Adrenal gland (tissue), 12 donors: Measurements from ENCODE around the gene NRDC. TPM values are rescaled to one million over a fixed set of nuclear protein-coding genes. Genes with fewer than 3 reads are reported as not detected.

ENCODE experiments used
- DNase-seq, 7 donors: peaks; one replicate each; pipeline ENCODE4 v3.0.0-alpha.2; 2019 to 2020
- H3K27ac ChIP-seq, 5 donors: fragments of 200-600 bp; sonication (generic) in 4 of 5; 1 replicate in 3 of 5; 2 replicates in 2 of 5; pipeline versions ENCODE4 v1.5.1 to v1.8.0; 2016 to 2020; ENCODE audit warnings: mild to moderate bottlenecking in 1 of 5
- H3K27me3 ChIP-seq: fragments of 200-600 bp; 2 replicates; pipeline ENCODE4 v1.8.0; 2021
- H3K36me3 ChIP-seq, 2 donors: fragments of 200-600 bp; replicated peaks in 1 of 2; 1 replicate in 1 of 2; 2 replicates in 1 of 2; pipeline versions ENCODE4 v1.5.1 to v1.8.0; 2018 to 2022
- H3K4me1 ChIP-seq, 2 donors: fragments of 200-600 bp; replicated peaks in 1 of 2; 1 replicate in 1 of 2; 2 replicates in 1 of 2; pipeline versions ENCODE4 v1.5.1 to v1.8.0; 2018 to 2021
- H3K4me3 ChIP-seq, 4 donors: fragments of 200-600 bp; sonication (generic) in 3 of 4; one replicate each; pipeline ENCODE4 v1.5.1; 2016 to 2018
- H3K9me3 ChIP-seq, 3 donors: fragments of 200-600 bp; sonication (generic) in 1 of 3; replicated peaks in 1 of 3; 1 replicate in 2 of 3; 2 replicates in 1 of 3; pipeline versions ENCODE4 v1.5.1 to v1.8.0; 2016 to 2021
- CTCF ChIP-seq, 6 experiments: fragments of 450-650 bp in 4 of 6; fragments of 200-600 bp in 2 of 6; sonication (generic) in 1 of 6; IDR thresholded peaks; 1 replicate in 5 of 6; 2 replicates in 1 of 6; pipeline versions ENCODE4 v1.5.1 to v1.8.0; 2016 to 2021; ENCODE audit warnings: antibody characterized with exemption in 6 of 6, mild to moderate bottlenecking in 2 of 6, moderate library complexity in 1 of 6
- POLR2A ChIP-seq, 2 donors: fragments of 450-650 bp; IDR thresholded peaks; one replicate each; pipeline ENCODE4 v1.6.1; 2017; ENCODE audit warnings: antibody characterized with exemption in 2 of 2, mild to moderate bottlenecking in 2 of 2, moderate library complexity in 1 of 2
- WGBS, 4 donors: extraction: QIAGEN DNeasy Blood & Tissue Kit in 2 of 4; methylation state at CpG; one replicate each; pipeline versions ENCODE4 v1.1.5 to v1.1.7; 2013 to 2017; 5-methylcytosine and 5-hydroxymethylcytosine counted together
- intact Hi-C, 2 donors: fragments of 100-400 bp; cut with DNase I; formaldehyde crosslinking; loops; one replicate each; pipeline versions ENCODE4 v1.14.1 to v1.15.0; 2022 to 2023
- polyA plus RNA-seq, 3 donors: library from polyadenylated mRNA; stranded (reverse); fragments of 200-250 nt in 2 of 3; fragments of 350-450 nt in 1 of 3; fragmentation: Illumina TruSeq in 1 of 3; extraction: RNeasy Lipid Tissue Mini Kit (QIAGEN cat#74804) in 1 of 3; gene quantifications; one replicate each; pipeline ENCODE4 v1.2.3, GENCODE V29; 2013 to 2014
- total RNA-seq, 9 donors: library from RNA; depleted of rRNA in 4 of 9; stranded (reverse); fragments of >200 nt in 4 of 9; fragments of 120-200 nt in 1 of 9; fragmentation: NEBNext Ultra II Directional in 1 of 9; extraction: Animal tissue kit (Norgen Biotek cat#: 25700) in 1 of 9; gene quantifications; one replicate each; pipeline versions ENCODE4 v1.1.0 to v1.2.4, GENCODE V29; 2013 to 2023
- donor health status: healthy with polysubstance abuse.
- donor health status: Bipolar disorder and iron deficiency.
- donor health status: DM: yes; HTN: yes; CAD: no.
- donor health status: DM: no; HTN: no; CAD: no.
- donor health status: DM: no; HTN: no; CAD: no.
- donor health status: DM: yes; HTN: yes; CAD: no.

The NRDC gene
- total and polyA plus RNA-seq, 12 donors, result 49.5 to 373 (median 119) TPM

- peaks cover 0 to 98% of the 10 kb centered on the region in 2 donors for H3K36me3 ChIP-seq
- intact Hi-C loops, result no loop called here
- 78 to 88% (median 82%) methylated on average over 2 of the region's 2 CpGs for WGBS, 4 donors
- H3K27me3 ChIP-seq, result no peaks in the 10 kb centered on the region
- no peak overlapping the region for H3K4me3 ChIP-seq
- no peak for TF ChIP-seq POLR2A (IDR thresholded peaks at IDR 0.05)
- no peak for TF ChIP-seq CTCF (IDR thresholded peaks at IDR 0.05)
- H3K27ac ChIP-seq, result no peak overlapping the region
- no peaks in the 10 kb centered on the region for H3K4me1 ChIP-seq
- no peak for DNase-seq
- H3K9me3 ChIP-seq, result no peaks in the 10 kb centered on the region
These were observed 89.6 kb downstream of the NRDC start for GRCh38 chr1:51788938-51789337.

- Histone ChIP-seq H3K27ac (no peak overlapping the region), H3K36me3 (peaks cover 0 to 90% of the 10 kb centered on the region in 2 donors), H3K4me3 (no peak overlapping the region), H3K27me3 (no peaks in the 10 kb centered on the region), H3K4me1 (no peaks in the 10 kb centered on the region), H3K9me3 (no peaks in the 10 kb centered on the region)
- no peak for DNase-seq
- TF ChIP-seq CTCF (IDR thresholded peaks at IDR 0.05), result no peak
- no peak for TF ChIP-seq POLR2A (IDR thresholded peaks at IDR 0.05)
- 79 to 86% (median 82%) methylated on average over 3 to 4 of the region's 4 CpGs for WGBS, 4 donors
- intact Hi-C loops, result no loop called here
These were observed 93.5 kb downstream of the NRDC start for GRCh38 chr1:51784997-51785421.

GRCh38 chr1:51780927-51781326 lies 97.6 kb downstream of the NRDC start:
- peaks cover 0 to 64% of the 10 kb centered on the region in 2 donors for H3K36me3 ChIP-seq

GRCh38 chr1:51776408-51776807 lies 102.1 kb downstream of the NRDC start:
- TF ChIP-seq CTCF (IDR thresholded peaks at IDR 0.05), result no peak
- TF ChIP-seq POLR2A (IDR thresholded peaks at IDR 0.05), result no peak
- intact Hi-C loops, result no loop called here

More at GRCh38 chr1:51780927-51781326, 97.6 kb downstream of the NRDC start:
- no peaks in the 10 kb centered on the region for H3K4me1 ChIP-seq
- WGBS, 4 donors, result 96 to 98% (median 97%) methylated on average over 3 of the region's 3 CpGs
- H3K9me3 ChIP-seq, result no peaks in the 10 kb centered on the region
- intact Hi-C loops, result no loop called here
- DNase-seq, result no peak
- TF ChIP-seq POLR2A (IDR thresholded peaks at IDR 0.05) (no peak), CTCF (IDR thresholded peaks at IDR 0.05) (no peak)
- no peaks in the 10 kb centered on the region for H3K27me3 ChIP-seq
- H3K27ac ChIP-seq, result no peak overlapping the region
- no peak overlapping the region for H3K4me3 ChIP-seq

More at GRCh38 chr1:51776408-51776807, 102.1 kb downstream of the NRDC start:
- no peaks in the 10 kb centered on the region for H3K9me3 ChIP-seq
- H3K36me3 ChIP-seq, result peaks cover 0 to 56% of the 10 kb centered on the region in 2 donors
- no peak overlapping the region for H3K27ac ChIP-seq
- DNase-seq, result no peak
- no peaks in the 10 kb centered on the region for H3K27me3 ChIP-seq
- no peak overlapping the region for H3K4me3 ChIP-seq
- no peaks in the 10 kb centered on the region for H3K4me1 ChIP-seq
